ENCODE results near the gene CDK19. TPM values are rescaled to one million over a fixed set of nuclear protein-coding genes. Genes with fewer than 3 reads are reported as not detected.
"Not testable (repeated sequence)": the region's sequence is repeated elsewhere in the genome, so short reads cannot be mapped to it uniquely, and the experiment has no call there.

Gene CDK19
- total and polyA plus RNA-seq, 12 donors, result 3.5 to 59.1 (median 7.9) TPM

DNA sequence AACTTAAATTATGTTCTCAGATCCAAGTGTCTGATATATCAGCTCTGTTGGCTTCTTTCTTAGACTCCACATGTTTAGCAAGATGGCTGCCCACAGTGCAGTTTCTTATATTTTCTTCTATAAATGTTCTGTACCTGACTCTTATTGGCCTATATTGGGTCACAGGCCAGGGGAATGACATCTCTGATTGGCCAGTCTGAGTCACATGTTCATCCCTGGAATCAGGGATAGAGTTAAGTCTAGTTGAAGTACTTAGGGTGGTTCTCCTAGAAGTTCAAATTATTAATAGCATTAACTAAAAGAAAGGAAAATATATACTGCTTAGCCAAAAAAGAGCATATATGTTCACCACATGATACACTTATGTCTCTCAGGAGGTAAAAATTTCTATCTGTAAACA, 233.6 kb downstream of the CDK19 start:
- H3K4me1 ChIP-seq (replicated peaks in 1 of 2), result no peaks in the 10 kb centered on the region
- intact Hi-C loops (cut with DNase I), result no loop called here
- TF ChIP-seq POLR2A (IDR thresholded peaks at IDR 0.05), result no peak
- TF ChIP-seq, protein P1, sequence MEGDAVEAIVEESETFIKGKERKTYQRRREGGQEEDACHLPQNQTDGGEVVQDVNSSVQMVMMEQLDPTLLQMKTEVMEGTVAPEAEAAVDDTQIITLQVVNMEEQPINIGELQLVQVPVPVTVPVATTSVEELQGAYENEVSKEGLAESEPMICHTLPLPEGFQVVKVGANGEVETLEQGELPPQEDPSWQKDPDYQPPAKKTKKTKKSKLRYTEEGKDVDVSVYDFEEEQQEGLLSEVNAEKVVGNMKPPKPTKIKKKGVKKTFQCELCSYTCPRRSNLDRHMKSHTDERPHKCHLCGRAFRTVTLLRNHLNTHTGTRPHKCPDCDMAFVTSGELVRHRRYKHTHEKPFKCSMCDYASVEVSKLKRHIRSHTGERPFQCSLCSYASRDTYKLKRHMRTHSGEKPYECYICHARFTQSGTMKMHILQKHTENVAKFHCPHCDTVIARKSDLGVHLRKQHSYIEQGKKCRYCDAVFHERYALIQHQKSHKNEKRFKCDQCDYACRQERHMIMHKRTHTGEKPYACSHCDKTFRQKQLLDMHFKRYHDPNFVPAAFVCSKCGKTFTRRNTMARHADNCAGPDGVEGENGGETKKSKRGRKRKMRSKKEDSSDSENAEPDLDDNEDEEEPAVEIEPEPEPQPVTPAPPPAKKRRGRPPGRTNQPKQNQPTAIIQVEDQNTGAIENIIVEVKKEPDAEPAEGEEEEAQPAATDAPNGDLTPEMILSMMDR (IDR thresholded peaks at IDR 0.05), result no peak
- DNase-seq, result no peak
- H3K9me3 ChIP-seq (replicated peaks in 1 of 3), result no peaks in the 10 kb centered on the region
- H3K36me3 ChIP-seq (replicated peaks in 1 of 2), result no peaks in the 10 kb centered on the region
- H3K27ac ChIP-seq, result no peak overlapping the region
- no peak overlapping the region for H3K4me3 ChIP-seq
- no peaks in the 10 kb centered on the region for H3K27me3 ChIP-seq

DNA sequence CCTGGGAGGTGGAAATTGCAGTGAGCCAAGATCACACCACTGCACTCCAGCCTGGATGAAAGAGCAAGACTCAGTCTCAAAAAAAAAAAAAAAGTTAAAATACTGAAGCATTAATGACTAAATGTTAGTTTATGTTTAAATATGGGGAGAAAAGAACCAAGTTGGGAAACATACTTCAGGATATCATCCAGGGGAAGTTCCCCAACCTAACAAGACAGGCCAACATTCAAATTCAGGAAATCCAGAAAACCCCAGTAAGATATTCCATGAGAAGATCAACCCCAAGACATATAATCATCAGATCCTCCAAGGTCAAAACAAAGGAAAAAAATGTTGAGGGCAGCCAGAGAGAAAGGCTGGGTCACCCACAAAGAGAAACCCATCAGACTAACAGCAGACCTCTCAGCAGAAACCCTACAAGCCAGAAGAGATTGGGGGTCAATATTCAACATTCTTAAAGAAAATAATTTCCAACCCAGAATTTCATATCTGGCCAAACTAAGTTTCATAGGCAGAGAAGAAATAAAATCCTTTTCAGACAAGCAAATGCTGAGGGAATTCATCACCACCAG, 237.6 kb downstream of the CDK19 start:
- H3K4me1 ChIP-seq (replicated peaks in 1 of 2); DNase-seq; H3K4me3 ChIP-seq; H3K27ac ChIP-seq; H3K27me3 ChIP-seq; intact Hi-C loops (cut with DNase I); H3K36me3 ChIP-seq (replicated peaks in 1 of 2); H3K9me3 ChIP-seq (replicated peaks in 1 of 3): not testable (repeated sequence)

- Histone ChIP-seq H3K36me3 (replicated peaks in 1 of 2) (no peaks in the 10 kb centered on the region), H3K4me3 (no peak overlapping the region), H3K27me3 (no peaks in the 10 kb centered on the region), H3K9me3 (replicated peaks in 1 of 3) (no peaks in the 10 kb centered on the region), H3K27ac (no peak overlapping the region), H3K4me1 (replicated peaks in 1 of 2) (no peaks in the 10 kb centered on the region)
- TF ChIP-seq POLR2A (IDR thresholded peaks at IDR 0.05), result no peak
- TF ChIP-seq, protein P1 (IDR thresholded peaks at IDR 0.05), result no peak
- no peak for DNase-seq
- 64 to 75% (median 73%) methylated on average over 5 of the region's 5 CpGs for WGBS, 4 donors
- intact Hi-C loops (cut with DNase I), result no loop called here
Observed at GRCh38 chr6:110575925-110576463, 239.3 kb downstream of the CDK19 start.

DNA sequence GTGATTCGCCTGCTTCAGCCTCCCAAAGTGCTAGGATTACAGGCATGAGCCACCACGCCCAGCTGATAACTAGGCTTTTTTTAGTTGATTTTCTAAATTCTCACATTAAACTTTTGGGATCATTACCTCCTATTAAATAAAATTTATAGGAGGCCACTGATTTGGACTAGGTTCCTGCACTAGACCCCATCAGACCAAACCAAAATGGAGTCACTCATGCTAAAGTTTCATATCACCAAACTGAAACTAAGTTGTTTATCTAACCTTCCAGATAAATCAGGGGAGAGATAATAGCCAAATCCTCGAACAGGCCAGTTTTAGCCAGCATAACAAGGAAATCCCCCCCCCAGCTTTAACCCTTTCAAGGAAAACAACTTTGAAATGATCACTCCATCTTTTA, 240.5 kb downstream of the CDK19 start:
- Histone ChIP-seq H3K4me3 (no peak overlapping the region), H3K9me3 (replicated peaks in 1 of 3) (no peaks in the 10 kb centered on the region), H3K36me3 (replicated peaks in 1 of 2) (no peaks in the 10 kb centered on the region), H3K27ac (no peak overlapping the region), H3K27me3 (no peaks in the 10 kb centered on the region), H3K4me1 (replicated peaks in 1 of 2) (no peaks in the 10 kb centered on the region)
- DNase-seq, result no peak
- WGBS, 4 donors, result 71 to 74% (median 73%) methylated on average over 3 of the region's 3 CpGs
- TF ChIP-seq POLR2A (IDR thresholded peaks at IDR 0.05), result no peak
- TF ChIP-seq, protein P1 (IDR thresholded peaks at IDR 0.05), result no peak
- intact Hi-C loops (cut with DNase I), result no loop called here

DNA sequence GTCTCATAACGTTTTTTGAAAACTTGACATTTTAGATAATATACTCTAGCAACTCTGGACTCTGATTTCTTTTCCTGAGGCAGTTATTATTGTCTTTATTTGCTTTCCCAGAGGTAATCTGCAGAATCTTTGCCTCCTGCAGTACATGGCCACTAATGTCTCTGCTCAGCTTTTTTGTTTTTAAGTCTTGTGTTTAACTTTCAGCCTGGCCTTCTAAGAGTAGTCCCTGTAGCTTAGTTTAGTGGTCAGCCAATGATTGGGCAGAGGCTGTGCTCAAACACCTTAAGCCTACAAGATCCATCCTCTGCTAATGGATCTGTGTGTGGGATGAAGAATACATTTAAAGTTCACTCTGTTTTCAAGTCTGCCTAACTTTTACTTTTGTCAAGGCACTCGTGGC, 241.7 kb downstream of the CDK19 start:
- Histone ChIP-seq H3K9me3 (replicated peaks in 1 of 3) (no peaks in the 10 kb centered on the region), H3K27me3 (no peaks in the 10 kb centered on the region), H3K27ac (no peak overlapping the region), H3K36me3 (replicated peaks in 1 of 2) (no peaks in the 10 kb centered on the region), H3K4me3 (no peak overlapping the region), H3K4me1 (replicated peaks in 1 of 2) (no peaks in the 10 kb centered on the region)
- WGBS, 4 donors, result 46 to 58% (median 55%) methylated on average over 2 of the region's 2 CpGs
- TF ChIP-seq, protein P1 (IDR thresholded peaks at IDR 0.05), result no peak
- no peak for TF ChIP-seq POLR2A (IDR thresholded peaks at IDR 0.05)
- no peak for DNase-seq
- intact Hi-C loops (cut with DNase I), result no loop called here

Measured in adrenal gland (tissue), 12 donors.